Activated gamma-delta T cell (primary cell): ENCODE results near the gene GPR26.
"Not testable (repeated sequence)": the region's sequence is repeated elsewhere in the genome, so short reads cannot be mapped to it uniquely, and the experiment has no call there.

Source experiments
- DNase-seq: peaks from one replicate; lab custom pipeline; 2025; lab: John Stamatoyannopoulos, UW

The GPR26 gene

DNA sequence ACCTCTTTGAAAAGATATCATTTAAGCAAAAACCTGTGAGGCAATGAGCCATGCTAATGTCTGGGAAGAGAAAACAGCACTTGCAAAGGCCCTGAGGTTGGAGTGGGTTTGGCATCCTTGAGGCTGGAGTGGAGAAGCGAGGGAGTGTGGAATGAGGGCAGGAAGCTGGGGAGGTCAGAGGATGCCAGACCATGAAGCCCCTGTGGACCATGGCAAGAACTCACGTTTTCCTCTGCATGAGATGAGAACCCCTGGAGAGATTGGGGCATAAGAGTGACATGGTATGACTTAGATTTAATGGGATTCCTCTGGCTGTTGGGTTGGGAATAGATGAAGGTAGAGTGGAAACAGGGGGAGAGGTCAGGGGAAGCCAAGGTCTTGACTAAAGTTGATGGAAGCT is 49.4 kb downstream of the GPR26 start:
- DNase-seq: no peak

- no peak for DNase-seq
These were observed 51.2 kb downstream of the GPR26 start for GRCh38 chr10:123717336-123717735.

- DNase-seq: no peak
These were observed 52.4 kb downstream of the GPR26 start for GRCh38 chr10:123718544-123719060.

- DNase-seq: no peak
These were observed 54.4 kb downstream of the GPR26 start for GRCh38 chr10:123720536-123720935.

DNA sequence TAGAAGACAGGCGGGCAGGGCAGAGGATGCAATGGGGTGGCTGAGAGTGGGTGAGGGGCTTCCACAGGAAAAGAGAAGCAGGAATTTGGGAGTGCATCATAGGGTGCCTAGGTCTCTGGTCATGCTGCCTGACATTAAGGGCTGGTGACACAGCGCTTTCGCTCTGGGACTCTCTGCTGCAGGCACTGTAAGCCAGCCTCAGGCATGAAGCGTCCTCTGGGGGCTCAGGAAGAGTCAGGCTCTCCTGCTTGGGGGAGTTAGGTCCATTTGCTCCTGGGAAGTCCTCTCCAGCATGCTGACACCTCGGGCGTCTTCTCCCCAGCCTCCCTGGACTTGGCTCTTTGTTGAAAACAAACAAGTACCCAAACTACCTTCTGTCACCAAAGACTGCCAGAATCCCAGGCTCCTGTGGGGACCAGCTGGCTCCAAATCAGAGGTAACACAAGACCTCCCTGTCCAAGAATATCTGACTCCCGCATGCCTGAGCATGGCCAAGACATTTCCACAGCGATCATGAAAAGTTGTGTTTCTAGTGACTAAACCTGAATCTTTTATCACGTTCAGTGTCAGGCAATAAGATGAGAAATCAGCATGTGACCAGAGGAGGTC is 55.4 kb downstream of the GPR26 start:
- DNase-seq: no peak

GRCh38 chr10:123722351-123722750 is 56.2 kb downstream of the GPR26 start:
- DNase-seq: no peak

GRCh38 chr10:123724747-123725146 is 58.6 kb downstream of the GPR26 start:
- DNase-seq: no peak

- no peak for DNase-seq
These were observed 60.2 kb downstream of the GPR26 start for GRCh38 chr10:123726381-123726780.

DNA sequence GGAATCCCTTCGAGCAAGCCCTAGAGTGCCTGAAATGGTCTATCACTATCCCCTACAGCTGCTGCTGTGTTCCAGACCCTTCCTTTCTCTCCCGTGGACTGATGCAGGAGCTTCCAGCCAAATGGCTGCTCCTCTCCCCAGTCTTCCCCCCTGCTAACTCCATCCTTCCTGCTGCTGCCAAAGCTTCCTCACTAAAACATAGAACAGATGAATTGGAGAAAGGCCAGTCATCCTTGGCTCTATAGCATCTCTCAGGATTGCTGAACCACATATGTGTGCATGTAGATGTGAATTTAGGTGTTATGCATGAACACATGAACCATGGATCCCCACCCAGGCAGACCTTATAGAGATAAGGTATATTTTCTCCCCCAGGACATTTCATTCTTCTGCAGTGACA is 60.7 kb downstream of the GPR26 start:
- no peak for DNase-seq

GRCh38 chr10:123729523-123729922 is 63.4 kb downstream of the GPR26 start:
- DNase-seq: no peak

GRCh38 chr10:123736917-123737316 is 70.8 kb downstream of the GPR26 start:
- DNase-seq: not testable (repeated sequence)

- no peak for DNase-seq
These were observed 75.0 kb downstream of the GPR26 start for GRCh38 chr10:123741146-123741545.

GRCh38 chr10:123741711-123742110 is 75.6 kb downstream of the GPR26 start:
- no peak for DNase-seq

- no peak for DNase-seq
These were observed 76.7 kb downstream of the GPR26 start for GRCh38 chr10:123742751-123743440.

DNA sequence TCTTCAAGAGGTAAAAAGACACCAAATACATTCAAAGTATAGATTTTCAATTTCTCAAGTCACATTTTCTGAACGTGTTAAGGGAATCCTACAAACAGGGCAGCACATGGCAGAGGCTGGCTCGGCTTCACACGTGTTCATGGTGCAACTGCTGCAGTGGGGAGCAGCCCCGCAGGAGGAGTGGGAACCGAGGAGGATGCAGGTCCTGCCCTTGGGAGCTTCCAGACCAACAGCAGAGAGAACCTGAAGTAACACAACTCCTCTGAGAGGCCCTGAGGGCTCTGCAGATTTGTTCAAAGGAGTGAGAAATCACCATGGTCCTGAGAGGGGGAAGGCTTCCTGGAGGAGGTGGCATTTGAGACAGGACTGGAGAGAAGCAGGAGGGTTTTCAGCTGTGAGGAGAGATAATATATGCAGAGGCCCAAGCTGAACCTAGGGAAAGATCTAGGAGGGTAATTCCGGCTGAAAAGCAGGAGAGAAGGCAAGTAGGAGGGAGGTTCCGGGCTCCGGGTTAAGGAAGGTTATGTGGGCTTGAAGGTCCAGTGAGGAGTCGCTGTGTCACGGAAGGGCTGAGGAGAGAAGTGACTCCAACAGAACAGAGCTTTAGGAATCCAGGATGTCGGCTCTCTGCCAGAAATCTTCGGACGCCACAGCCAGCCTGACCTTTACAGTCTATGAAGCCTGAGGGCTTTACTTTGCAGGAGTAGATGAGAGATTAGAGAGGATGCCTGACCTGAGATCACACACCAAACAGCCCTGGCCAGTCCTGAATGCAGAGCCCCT is 77.5 kb downstream of the GPR26 start:
- DNase-seq: no peak

DNA sequence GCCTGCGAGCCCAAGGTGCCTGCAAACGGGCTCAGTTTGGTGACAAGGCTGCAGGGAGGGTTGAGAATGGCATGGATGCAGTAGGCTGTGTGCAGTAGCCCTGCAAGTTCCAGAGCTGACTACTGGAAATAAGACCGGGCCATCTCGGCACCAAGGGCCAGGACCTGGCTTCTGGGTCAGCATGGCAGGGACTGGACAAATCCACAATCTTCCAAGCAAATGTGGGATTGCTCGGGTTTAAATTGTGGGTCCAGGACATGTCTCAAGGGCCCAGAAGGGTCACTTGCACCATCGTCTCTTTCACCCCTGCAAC is 78.0 kb downstream of the GPR26 start:
- no peak for DNase-seq
